Right cardiac atrium (tissue), 5 donors: ENCODE measurements around the gene CTNNBIP1. TPM values are rescaled to one million over a fixed set of nuclear protein-coding genes. Genes with fewer than 3 reads are reported as not detected.
"Not testable (repeated sequence)": the region's sequence is repeated elsewhere in the genome, so short reads cannot be mapped to it uniquely, and the experiment has no call there.

ENCODE experiments used
- ATAC-seq, 2 donors: fragments of 200-7000 bp; cut with Tn5 transposase; one replicate each; pipeline versions ENCODE4 v1.8.0 to v1.9.1; 2020; ENCODE audit warnings: moderate library complexity in 2 of 2, mild to moderate bottlenecking in 1 of 2
- DNase-seq, 3 donors: peaks; one replicate each; pipeline ENCODE4 v3.0.0-alpha.2; 2020
- H3K27ac ChIP-seq: one replicate; pipeline ENCODE4 v1.5.1; 2013; ENCODE audit warnings: mild to moderate bottlenecking, low read length, control low read depth, moderate library complexity
- H3K27me3 ChIP-seq: one replicate; pipeline ENCODE4 v1.6.1; 2013; ENCODE audit not compliant: control insufficient read depth, insufficient read depth
- H3K4me1 ChIP-seq: one replicate; pipeline ENCODE4 v1.6.1; 2013; ENCODE audit warnings: low read length; ENCODE audit not compliant: control insufficient read depth, insufficient read depth
- H3K4me3 ChIP-seq: one replicate; pipeline ENCODE4 v1.5.1; 2013; ENCODE audit warnings: low read length, control low read depth
- H3K9me3 ChIP-seq: one replicate; pipeline ENCODE4 v1.6.1; 2013; ENCODE audit warnings: low read length; ENCODE audit not compliant: control insufficient read depth
- WGBS: extraction: QIAGEN DNeasy Blood & Tissue Kit; methylation state at CpG from one replicate; pipeline ENCODE4 v1.1.7; 2013; 5-methylcytosine and 5-hydroxymethylcytosine counted together
- intact Hi-C, 4 donors: fragments of 100-400 bp; cut with DNase I; formaldehyde crosslinking; loops; one replicate each; pipeline versions ENCODE4 v1.11.0 to v1.14.0; 2022 to 2023
- polyA plus RNA-seq: library from polyadenylated mRNA; stranded (reverse); fragments of 200-250 nt; gene quantifications from one replicate; pipeline ENCODE4 v1.2.3, GENCODE V29; 2013
- total RNA-seq, 4 donors: library from RNA; stranded (reverse); fragmentation: NEBNext Ultra II Directional; extraction: Animal tissue kit (Norgen Biotek cat#: 25700); gene quantifications; one replicate each; pipeline ENCODE4 v1.2.1, GENCODE V29; 2021
- donor health status: healthy with polysubstance abuse.
- donor health status: DM: no; HTN: yes; CAD: no.
- donor health status: DM: no; HTN: no; CAD: no.
- donor health status: DM: no; HTN: yes; CAD: no; lungs with severe emphysema.
- donor health status: DM: yes; HTN: yes; CAD: no.

Gene CTNNBIP1
- total and polyA plus RNA-seq, 5 donors, result 31.9 to 71.8 (median 52.7) TPM

GRCh38 chr1:9917901-9918300, 7.8 kb upstream of the CTNNBIP1 start:
- H3K27me3 ChIP-seq, result no peaks in the 10 kb centered on the region
- no peaks in the 10 kb centered on the region for H3K9me3 ChIP-seq
- no peak for ATAC-seq
- H3K27ac ChIP-seq, result no peak overlapping the region
- no peaks in the 10 kb centered on the region for H3K4me1 ChIP-seq
- 84% methylated on average over 1 of the region's 1 CpG for WGBS
- H3K4me3 ChIP-seq, result no peak overlapping the region
- intact Hi-C loops, result no loop called here
- DNase-seq, result no peak

DNA sequence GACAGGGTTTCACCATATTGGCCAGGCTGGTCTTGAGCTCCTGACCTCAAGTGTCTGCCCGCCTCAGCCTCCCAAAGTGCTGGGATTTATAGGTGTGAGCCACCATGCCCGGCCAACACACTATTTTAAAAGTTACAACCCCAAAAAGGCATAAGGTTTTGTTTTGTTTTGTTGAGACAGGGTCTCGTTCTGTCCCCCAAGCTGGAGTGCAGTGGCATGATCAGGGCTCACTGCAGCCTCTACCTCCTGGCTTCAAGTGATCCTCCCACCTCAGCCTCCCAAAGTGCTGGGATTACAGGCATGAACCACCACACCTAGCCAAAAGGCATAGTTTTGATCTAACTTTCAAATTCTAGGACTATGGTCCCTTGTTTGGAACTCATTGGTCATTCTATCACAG, 7.4 kb upstream of the CTNNBIP1 start:
- H3K27ac ChIP-seq, H3K4me3 ChIP-seq, H3K27me3 ChIP-seq, H3K9me3 ChIP-seq, DNase-seq, H3K4me1 ChIP-seq, intact Hi-C loops, ATAC-seq: not testable (repeated sequence)
- 94% methylated on average over 3 of the region's 3 CpGs for WGBS

DNA sequence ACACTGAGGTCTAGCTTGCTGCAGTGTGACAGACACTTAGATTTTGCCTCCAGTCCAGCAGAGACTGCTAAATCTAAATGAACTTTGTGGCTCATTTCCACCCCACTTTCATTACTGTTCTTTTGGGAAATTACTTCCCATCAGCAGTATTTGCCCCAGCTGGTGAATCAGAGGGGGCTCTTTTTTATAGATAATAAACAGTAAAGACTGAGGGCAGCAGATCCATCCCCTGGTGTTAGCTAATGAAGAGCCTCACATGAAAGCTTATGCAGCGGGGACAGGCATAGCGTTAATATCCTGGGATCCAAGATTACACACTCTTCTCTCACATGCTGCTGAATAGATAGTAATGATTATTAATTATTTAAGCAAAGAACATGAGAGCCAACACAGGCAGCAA, 6.4 kb upstream of the CTNNBIP1 start:
- ATAC-seq (no peak), DNase-seq (no peak)
- Histone ChIP-seq H3K4me1 (no peaks in the 10 kb centered on the region), H3K27me3 (no peaks in the 10 kb centered on the region), H3K4me3 (no peak overlapping the region), H3K27ac (no peak overlapping the region), H3K9me3 (no peaks in the 10 kb centered on the region)
- WGBS, result 70% methylated on average over 2 of the region's 2 CpGs
- intact Hi-C loops, result no loop called here

DNA sequence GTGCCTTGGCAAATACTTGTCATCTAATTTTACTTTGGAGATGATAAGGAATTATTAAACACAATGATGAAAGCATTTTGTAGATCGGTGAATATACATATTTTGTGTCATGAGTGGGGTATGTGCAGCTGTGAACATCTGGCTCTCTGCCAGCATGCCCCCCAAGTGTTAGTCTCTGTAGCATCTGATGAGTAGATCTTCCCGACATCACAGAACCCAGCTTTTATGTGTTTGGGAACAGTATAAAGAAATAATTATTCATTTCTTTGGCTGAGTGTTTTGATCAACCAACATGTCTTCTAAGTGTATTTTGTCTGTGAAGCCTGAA, 4.5 kb upstream of the CTNNBIP1 start:
- Histone ChIP-seq H3K9me3 (no peaks in the 10 kb centered on the region), H3K27ac (no peak overlapping the region), H3K27me3 (no peaks in the 10 kb centered on the region), H3K4me3 (no peak overlapping the region), H3K4me1 (peaks cover 2% of the 10 kb centered on the region)
- intact Hi-C loops, result loop anchor here in 2 of 4 donors (2.0 to 5.0 kb wide), 2 partner anchors 37 to 40 kb away; no protein-coding TSS in a partner anchor
- WGBS, result 40% methylated on average over 2 of the region's 2 CpGs
- no peak for ATAC-seq
- DNase-seq, result no peak

GRCh38 chr1:9912264-9912936, 2.3 kb upstream of the CTNNBIP1 start:
- 85% methylated on average over 12 of the region's 12 CpGs for WGBS
- no peak overlapping the region for H3K27ac ChIP-seq

GRCh38 chr1:9910423-9911178, 532 bp upstream of the CTNNBIP1 start:
- H3K27ac ChIP-seq, result peak overlapping the region; percentile 98
- H3K27me3 ChIP-seq, result no peaks in the 10 kb centered on the region
- intact Hi-C loops, result loop anchor here in 1 of 4 donors (5.0 kb wide), 1 partner anchor 33 kb away; no protein-coding TSS in a partner anchor
- H3K9me3 ChIP-seq, result no peaks in the 10 kb centered on the region
- ATAC-seq, result peak; percentile 99
- peak overlapping the region; percentile 72 for H3K4me3 ChIP-seq
- under 1% methylated on average over 45 of the region's 45 CpGs for WGBS
- peaks cover 2% of the 10 kb centered on the region for H3K4me1 ChIP-seq
- DNase-seq, result peak; percentile 100

More at GRCh38 chr1:9912264-9912936, 2.3 kb upstream of the CTNNBIP1 start:
- DNase-seq, result no peak
- no peaks in the 10 kb centered on the region for H3K27me3 ChIP-seq
- ATAC-seq, result no peak
- no peaks in the 10 kb centered on the region for H3K9me3 ChIP-seq
- intact Hi-C loops, result loop anchor here in 1 of 4 donors (5.0 kb wide), 1 partner anchor 35 kb away; no protein-coding TSS in a partner anchor
- peaks cover 2% of the 10 kb centered on the region for H3K4me1 ChIP-seq
- H3K4me3 ChIP-seq, result no peak overlapping the region

- under 1% methylated on average over 47 of the region's 47 CpGs for WGBS
- H3K27me3 ChIP-seq, result no peaks in the 10 kb centered on the region
- H3K9me3 ChIP-seq, result no peaks in the 10 kb centered on the region
- ATAC-seq, result no peak
- H3K4me3 ChIP-seq, result peak overlapping the region; percentile 83
- intact Hi-C loops, result loop anchor here in 1 of 4 donors (5.0 kb wide), 1 partner anchor 32 kb away; no protein-coding TSS in a partner anchor
- H3K4me1 ChIP-seq, result peaks cover 6% of the 10 kb centered on the region
- DNase-seq, result peak; percentile 34 to 81 (median 77)
- H3K27ac ChIP-seq, result peak overlapping the region; percentile 34
Observed at GRCh38 chr1:9909234-9910046, 629 bp downstream of the CTNNBIP1 start.

- intact Hi-C loops, result no loop called here
- 57% methylated on average over 4 of the region's 4 CpGs for WGBS
- Histone ChIP-seq H3K9me3 (no peaks in the 10 kb centered on the region), H3K27me3 (no peaks in the 10 kb centered on the region), H3K4me1 (peaks cover 6% of the 10 kb centered on the region), H3K4me3 (peak overlapping the region; percentile 83), H3K27ac (peak overlapping the region; percentile 34)
- no peak for DNase-seq
- ATAC-seq, result no peak
Observed at GRCh38 chr1:9908871-9909233, 1.2 kb downstream of the CTNNBIP1 start.

GRCh38 chr1:9907441-9907840, 2.6 kb downstream of the CTNNBIP1 start:
- Histone ChIP-seq H3K9me3 (no peaks in the 10 kb centered on the region), H3K4me1 (peaks cover 6% of the 10 kb centered on the region), H3K27ac (no peak overlapping the region), H3K27me3 (no peaks in the 10 kb centered on the region), H3K4me3 (no peak overlapping the region)
- no peak for ATAC-seq
- DNase-seq, result no peak
- intact Hi-C loops, result no loop called here
- 66% methylated on average over 5 of the region's 5 CpGs for WGBS

GRCh38 chr1:9906466-9906865, 3.6 kb downstream of the CTNNBIP1 start:
- no peaks in the 10 kb centered on the region for H3K9me3 ChIP-seq

GRCh38 chr1:9905010-9905409, 5.1 kb downstream of the CTNNBIP1 start:
- WGBS, result 87% methylated on average over 4 of the region's 4 CpGs
- ATAC-seq (no peak), DNase-seq (no peak)
- peaks cover 20% of the 10 kb centered on the region for H3K4me1 ChIP-seq
- peak overlapping the region; percentile 3 for H3K27ac ChIP-seq
- intact Hi-C loops, result no loop called here
- H3K4me3 ChIP-seq, result no peak overlapping the region
- H3K27me3 ChIP-seq, result no peaks in the 10 kb centered on the region
- H3K9me3 ChIP-seq, result no peaks in the 10 kb centered on the region

More at GRCh38 chr1:9906466-9906865, 3.6 kb downstream of the CTNNBIP1 start:
- no peak overlapping the region for H3K27ac ChIP-seq
- 95% methylated on average over 2 of the region's 2 CpGs for WGBS
- ATAC-seq, result no peak
- no peak overlapping the region for H3K4me3 ChIP-seq
- no peak for DNase-seq
- no peaks in the 10 kb centered on the region for H3K27me3 ChIP-seq
- peaks cover 12% of the 10 kb centered on the region for H3K4me1 ChIP-seq
- intact Hi-C loops, result no loop called here
